Measurements from ENCODE around the gene HOXC10.

The HOXC10 gene

GRCh38 chr12:54005853-54006558, 21.1 kb downstream of the HOXC10 start:
- peaks cover 3% of the 10 kb centered on the region for H3K4me1 ChIP-seq (ENCODE audit: insufficient read depth, low read length)
- no peak overlapping the region for H3K4me3 ChIP-seq (ENCODE audit: low read length)
- H3K27me3 ChIP-seq (ENCODE audit: insufficient read depth, low read length) = peaks cover 93% of the 10 kb centered on the region
- no peaks in the 10 kb centered on the region for H3K9me3 ChIP-seq (ENCODE audit: low read length)
- H3K36me3 ChIP-seq (ENCODE audit: insufficient read depth, low read length) = no peaks in the 10 kb centered on the region
- H2AFZ ChIP-seq (ENCODE audit: low read depth, low read length) = no peak overlapping the region

- H3K4me3 ChIP-seq (ENCODE audit: low read length) = no peak overlapping the region
- no peaks in the 10 kb centered on the region for H3K36me3 ChIP-seq (ENCODE audit: insufficient read depth, low read length)
- no peak overlapping the region for H2AFZ ChIP-seq (ENCODE audit: low read depth, low read length)
- no peaks in the 10 kb centered on the region for H3K9me3 ChIP-seq (ENCODE audit: low read length)
- H3K27me3 ChIP-seq (ENCODE audit: insufficient read depth, low read length) = peaks cover 92% of the 10 kb centered on the region
- H3K4me1 ChIP-seq (ENCODE audit: insufficient read depth, low read length) = peaks cover 3% of the 10 kb centered on the region
Observed at GRCh38 chr12:54006559-54007220, 21.7 kb downstream of the HOXC10 start.

GRCh38 chr12:54007538-54008259, 22.8 kb downstream of the HOXC10 start:
- Histone ChIP-seq H3K4me3 (ENCODE audit: low read length) (no peak overlapping the region), H2AFZ (ENCODE audit: low read depth, low read length) (no peak overlapping the region), H3K9me3 (ENCODE audit: low read length) (no peaks in the 10 kb centered on the region), H3K27me3 (ENCODE audit: insufficient read depth, low read length) (peaks cover 90% of the 10 kb centered on the region), H3K4me1 (ENCODE audit: insufficient read depth, low read length) (peaks cover 3% of the 10 kb centered on the region), H3K36me3 (ENCODE audit: insufficient read depth, low read length) (no peaks in the 10 kb centered on the region)

DNA sequence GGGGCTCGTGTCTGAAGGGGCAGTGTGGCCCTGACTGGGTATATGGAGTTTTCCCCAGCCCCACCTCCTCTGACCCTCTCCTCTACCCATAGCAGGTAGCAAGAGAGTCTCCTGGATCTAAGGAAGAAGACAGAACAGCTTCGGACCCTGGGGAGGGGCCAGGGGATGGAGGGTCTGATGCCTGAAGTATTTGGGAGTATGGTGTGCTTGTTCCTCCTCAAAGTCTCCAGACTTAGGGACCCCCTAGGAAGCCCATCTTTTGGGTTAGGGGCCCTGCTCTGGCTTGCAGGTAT, 23.3 kb downstream of the HOXC10 start:
- H3K27me3 ChIP-seq (ENCODE audit: insufficient read depth, low read length) = peaks cover 90% of the 10 kb centered on the region
- no peak overlapping the region for H2AFZ ChIP-seq (ENCODE audit: low read depth, low read length)
- H3K9me3 ChIP-seq (ENCODE audit: low read length) = peaks cover 3% of the 10 kb centered on the region
- H3K4me3 ChIP-seq (ENCODE audit: low read length) = no peak overlapping the region
- peaks cover 3% of the 10 kb centered on the region for H3K4me1 ChIP-seq (ENCODE audit: insufficient read depth, low read length)
- H3K36me3 ChIP-seq (ENCODE audit: insufficient read depth, low read length) = no peaks in the 10 kb centered on the region

GRCh38 chr12:54009171-54010052, 24.5 kb downstream of the HOXC10 start:
- H3K4me1 ChIP-seq (ENCODE audit: insufficient read depth, low read length) = peaks cover 3% of the 10 kb centered on the region
- H2AFZ ChIP-seq (ENCODE audit: low read depth, low read length) = no peak overlapping the region
- peaks cover 4% of the 10 kb centered on the region for H3K9me3 ChIP-seq (ENCODE audit: low read length)
- peaks cover 91% of the 10 kb centered on the region for H3K27me3 ChIP-seq (ENCODE audit: insufficient read depth, low read length)
- H3K36me3 ChIP-seq (ENCODE audit: insufficient read depth, low read length) = no peaks in the 10 kb centered on the region
- H3K4me3 ChIP-seq (ENCODE audit: low read length) = no peak overlapping the region

DNA sequence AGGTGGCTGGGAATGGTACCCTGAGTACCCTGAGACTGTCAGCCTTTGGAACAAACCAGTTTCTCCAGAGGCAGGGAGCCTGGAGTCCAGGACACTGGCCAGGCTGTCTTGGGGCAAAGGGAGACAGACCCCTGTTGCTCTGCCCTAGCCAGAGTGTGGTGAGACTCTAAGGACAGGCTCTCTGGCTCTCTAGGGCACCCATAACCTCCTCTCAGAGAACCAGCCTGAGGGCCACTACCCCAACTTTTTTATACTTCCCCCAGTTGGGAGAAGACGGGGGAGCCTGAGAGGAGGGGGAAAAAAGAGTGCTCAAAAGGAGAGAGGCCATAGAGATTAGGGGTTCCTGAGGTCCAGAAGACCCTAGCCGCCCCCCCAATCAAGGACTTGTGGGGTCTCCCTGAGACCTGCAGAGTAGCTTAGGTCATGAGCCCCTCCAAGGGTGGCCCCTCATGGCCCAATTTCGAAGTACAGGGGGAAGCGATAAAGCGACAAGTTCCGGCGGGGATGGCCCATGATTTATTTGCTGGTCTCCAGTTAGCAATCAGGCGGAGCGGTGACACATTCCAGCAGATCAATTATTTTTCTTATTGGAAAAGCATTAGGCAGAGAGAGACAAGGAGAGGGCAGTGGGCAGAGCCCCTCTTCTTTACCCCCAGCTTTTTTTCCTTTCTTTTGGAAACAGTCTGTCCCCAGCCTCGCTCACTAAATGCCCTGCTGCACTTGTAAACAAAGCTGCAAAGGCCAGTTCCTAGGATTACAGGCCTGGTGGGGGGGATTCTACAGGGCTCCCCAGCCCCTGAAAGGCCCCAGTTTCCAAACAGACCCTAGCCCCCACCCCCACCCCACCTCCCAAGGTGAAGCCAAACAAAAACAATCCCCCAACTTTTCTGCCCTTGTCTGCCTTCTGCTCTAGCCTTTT, 25.4 kb downstream of the HOXC10 start:
- Histone ChIP-seq H3K36me3 (ENCODE audit: insufficient read depth, low read length) (no peaks in the 10 kb centered on the region), H3K4me3 (ENCODE audit: low read length) (no peak overlapping the region), H3K4me1 (ENCODE audit: insufficient read depth, low read length) (peaks cover 3% of the 10 kb centered on the region), H3K27me3 (ENCODE audit: insufficient read depth, low read length) (peaks cover 91% of the 10 kb centered on the region), H3K9me3 (ENCODE audit: low read length) (peaks cover 4% of the 10 kb centered on the region), H2AFZ (ENCODE audit: low read depth, low read length) (no peak overlapping the region)

GRCh38 chr12:54010972-54011664, 26.2 kb downstream of the HOXC10 start:
- Histone ChIP-seq H3K9me3 (ENCODE audit: low read length) (peaks cover 4% of the 10 kb centered on the region), H3K36me3 (ENCODE audit: insufficient read depth, low read length) (no peaks in the 10 kb centered on the region), H3K4me3 (ENCODE audit: low read length) (no peak overlapping the region), H3K4me1 (ENCODE audit: insufficient read depth, low read length) (peaks cover 3% of the 10 kb centered on the region), H3K27me3 (ENCODE audit: insufficient read depth, low read length) (peaks cover 92% of the 10 kb centered on the region), H2AFZ (ENCODE audit: low read depth, low read length) (no peak overlapping the region)

DNA sequence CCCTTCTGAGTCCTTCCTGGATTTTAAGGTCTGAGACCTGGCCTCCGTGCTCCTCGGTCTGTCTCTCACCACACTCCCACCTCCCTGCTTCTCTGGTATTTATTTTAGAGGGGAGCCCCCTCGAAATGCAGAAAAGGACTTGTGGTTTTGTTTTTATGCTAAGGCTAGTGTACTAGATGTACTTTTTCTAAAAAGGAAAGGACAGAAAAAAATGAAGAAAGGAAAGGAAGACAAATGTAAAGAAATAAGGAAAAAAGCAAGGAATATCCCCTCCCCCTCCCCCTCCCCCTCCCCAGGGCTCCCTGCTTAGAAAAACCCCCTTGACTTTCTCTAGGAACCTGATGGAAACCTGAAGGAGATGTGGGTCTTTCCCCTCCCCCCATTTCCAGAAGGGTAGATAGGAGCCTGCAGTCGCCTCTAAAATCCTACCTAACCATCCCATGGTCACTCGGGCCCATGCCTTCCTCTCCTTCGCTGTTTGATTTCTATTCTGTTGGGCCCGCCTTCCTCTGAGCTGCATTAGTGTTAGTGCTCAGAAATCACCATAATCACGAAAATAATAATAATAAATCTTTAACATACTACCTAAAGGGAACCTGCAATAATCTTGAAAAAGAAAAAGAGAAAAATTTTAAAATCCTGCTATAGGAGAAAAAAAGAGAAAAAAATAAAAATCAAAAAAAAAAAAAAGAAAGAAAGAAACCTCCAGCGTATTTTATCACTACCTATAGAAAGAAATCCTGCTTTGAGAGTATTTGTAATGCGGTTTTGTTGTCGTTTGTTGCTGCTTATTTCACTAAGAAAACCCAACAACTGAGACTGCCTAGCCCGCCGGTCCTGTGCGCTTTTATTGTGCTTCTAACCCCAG, 27.0 kb downstream of the HOXC10 start:
- Histone ChIP-seq H3K4me1 (ENCODE audit: insufficient read depth, low read length) (no peaks in the 10 kb centered on the region), H2AFZ (ENCODE audit: low read depth, low read length) (no peak overlapping the region), H3K36me3 (ENCODE audit: insufficient read depth, low read length) (no peaks in the 10 kb centered on the region), H3K4me3 (ENCODE audit: low read length) (no peak overlapping the region), H3K27me3 (ENCODE audit: insufficient read depth, low read length) (peaks cover 91% of the 10 kb centered on the region), H3K9me3 (ENCODE audit: low read length) (peaks cover 4% of the 10 kb centered on the region)

GRCh38 chr12:54012631-54013409, 27.9 kb downstream of the HOXC10 start:
- peaks cover 5% of the 10 kb centered on the region for H3K4me1 ChIP-seq (ENCODE audit: insufficient read depth, low read length)
- H3K36me3 ChIP-seq (ENCODE audit: insufficient read depth, low read length) = no peaks in the 10 kb centered on the region
- peaks cover 89% of the 10 kb centered on the region for H3K27me3 ChIP-seq (ENCODE audit: insufficient read depth, low read length)
- no peak overlapping the region for H3K4me3 ChIP-seq (ENCODE audit: low read length)
- H2AFZ ChIP-seq (ENCODE audit: low read depth, low read length) = no peak overlapping the region
- peaks cover 4% of the 10 kb centered on the region for H3K9me3 ChIP-seq (ENCODE audit: low read length)

- H3K9me3 ChIP-seq (ENCODE audit: low read length) = peaks cover 4% of the 10 kb centered on the region
- no peak overlapping the region for H3K4me3 ChIP-seq (ENCODE audit: low read length)
- peaks cover 92% of the 10 kb centered on the region for H3K27me3 ChIP-seq (ENCODE audit: insufficient read depth, low read length)
- H3K4me1 ChIP-seq (ENCODE audit: insufficient read depth, low read length) = peaks cover 10% of the 10 kb centered on the region
- no peak overlapping the region for H2AFZ ChIP-seq (ENCODE audit: low read depth, low read length)
- H3K36me3 ChIP-seq (ENCODE audit: insufficient read depth, low read length) = no peaks in the 10 kb centered on the region
Observed at GRCh38 chr12:54014377-54015017, 29.6 kb downstream of the HOXC10 start.
